ENCODE measurements around the gene PDE6D. TPM values are rescaled to one million over a fixed set of nuclear protein-coding genes. Genes with fewer than 3 reads are reported as not detected.

PDE6D gene
- total and polyA plus RNA-seq, 2 of the 13 experiments (the other 11 are each of a cell fraction or from before 2014, with no cell fraction given) = 14.1 to 23.2 TPM

- TF ChIP-seq ZBTB44 (CRISPR knock-in tag; IDR thresholded peaks at IDR 0.05) (no peak), IRF2 (CRISPR knock-in tag; IDR thresholded peaks at IDR 0.05) (no peak), ZSCAN30 (CRISPR knock-in tag; IDR thresholded peaks at IDR 0.05) (peak; percentile 90; the same call in 1 of the 2 replicates), GTF3A (CRISPR knock-in tag; conservative IDR thresholded peaks at IDR 0.05) (no peak), ZNF678 (CRISPR knock-in tag; IDR thresholded peaks at IDR 0.05) (no peak; the same call in 1 of the 2 replicates), ISL2 (CRISPR knock-in tag; IDR thresholded peaks at IDR 0.05) (no peak), ZNF251 (CRISPR knock-in tag; IDR thresholded peaks at IDR 0.05) (no peak), ZBED4 (CRISPR knock-in tag; IDR thresholded peaks at IDR 0.05; ENCODE audit: borderline replicate concordance) (no peak), RNF219 (CRISPR knock-in tag; IDR thresholded peaks at IDR 0.05) (no peak; the same call in 1 of the 2 replicates), FUBP1 (CRISPR knock-in tag; IDR thresholded peaks at IDR 0.05; ENCODE audit: borderline replicate concordance) (no peak), DMTF1 (CRISPR knock-in tag; IDR thresholded peaks at IDR 0.05) (no peak), ATF4 (CRISPR knock-in tag; IDR thresholded peaks at IDR 0.05) (no peak), ZNF749 (CRISPR knock-in tag; IDR thresholded peaks at IDR 0.05; ENCODE audit: borderline replicate concordance) (no peak; the same call in none of the 2 replicates), PAX8 (CRISPR knock-in tag; IDR thresholded peaks at IDR 0.05; ENCODE audit: borderline replicate concordance) (peak; percentile 79; the same call in 1 of the 2 replicates)
These were observed 72.1 kb downstream of the PDE6D start (continued) for GRCh38 chr2:231708773-231709635.
